ENCODE data around the gene PDE6D. TPM values are rescaled to one million over a fixed set of nuclear protein-coding genes. Genes with fewer than 3 reads are reported as not detected.

Gene PDE6D
- total RNA-seq, 2 experiments from 2014 or later = 5.9 to 7.0 TPM

DNA sequence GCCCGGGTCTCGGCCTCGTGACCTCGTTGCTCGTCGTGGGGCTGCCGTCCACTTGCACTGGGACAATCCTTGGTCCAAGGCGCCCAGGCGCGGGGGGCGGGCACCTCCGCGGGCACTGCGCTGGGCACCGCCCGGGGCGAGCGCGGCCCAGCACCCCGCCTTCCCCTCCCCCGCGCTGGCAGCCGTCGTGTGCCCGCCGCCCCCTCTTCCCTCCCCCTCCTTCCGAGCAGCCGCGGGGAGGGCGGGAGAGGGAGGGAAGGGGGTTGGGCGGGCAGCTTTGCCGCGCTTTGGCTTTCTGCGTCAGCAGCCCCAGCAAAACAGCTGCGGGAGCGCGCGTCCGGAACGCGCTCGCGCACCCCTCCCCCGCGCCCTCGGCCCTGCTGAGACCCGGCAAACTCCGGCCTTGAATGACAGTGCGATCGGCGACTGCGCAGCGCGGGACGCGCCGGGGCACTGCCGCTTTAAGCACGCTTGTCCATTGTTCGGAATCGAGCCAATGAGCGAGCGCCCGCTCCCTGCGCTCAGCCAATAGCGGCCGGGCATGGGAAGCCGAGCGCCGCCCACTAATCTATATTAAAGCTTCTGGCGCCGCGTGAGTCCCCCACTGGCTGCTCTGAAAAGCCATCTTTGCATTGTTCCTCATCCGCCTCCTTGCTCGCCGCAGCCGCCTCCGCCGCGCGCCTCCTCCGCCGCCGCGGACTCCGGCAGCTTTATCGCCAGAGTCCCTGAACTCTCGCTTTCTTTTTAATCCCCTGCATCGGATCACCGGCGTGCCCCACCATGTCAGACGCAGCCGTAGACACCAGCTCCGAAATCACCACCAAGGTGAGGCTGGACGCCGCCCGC is 72.9 kb downstream of the PDE6D start, which contains the start of gene PTMA:
PTMA (plus strand) TSS at position 599 of the 846 bp plus-strand sequence; CDS start at position 781, 182 bp downstream.
- peak within 1 kb of the TSS; percentile 97 for H3K4me3 ChIP-seq (ENCODE audit: low read length)
- POLR2A ChIA-PET = interaction anchor here (0.6 to 8.7 kb wide), 27 partner anchors 8 to 937 kb away, joined by 3 to 245 read pairs (median 5); partner anchors contain the start of gene NCL
- Mint-ChIP-seq H3K4me3 (peak within 1 kb of the TSS; percentile 100), H3K9me3 (no peaks in the 10 kb centered on the region), H3K4me1 (ENCODE audit: low read depth) (peaks cover 50% of the 10 kb centered on the region), H3K36me3 (ENCODE audit: low read depth) (peaks cover 61% of the 10 kb centered on the region), H3K27me3 (peaks cover 9% of the 10 kb centered on the region), H3K27ac (peak within 1 kb of the TSS; percentile 100)
- H3K36me3 ChIP-seq (ENCODE audit: insufficient read depth, low read length) = peaks cover 19% of the 10 kb centered on the region
- no peaks in the 10 kb centered on the region for H3K27me3 ChIP-seq (ENCODE audit: control insufficient read depth in 1 of 2, insufficient read depth in 2 of 2, low read length in 2 of 2)
- H3K9me3 ChIP-seq (ENCODE audit: control insufficient read depth in 1 of 2, insufficient read depth in 1 of 2, low read length in 2 of 2) = no peaks in the 10 kb centered on the region
- DNase-seq = peak; percentile 99 to 100 (median 100)
- CTCF ChIA-PET = interaction anchor here (0.8 to 2.4 kb wide), 7 partner anchors 16 to 104 kb away, joined by 3 to 19 read pairs (median 3); no protein-coding TSS in a partner anchor
- intact Hi-C loops (cut with DNase I, micrococcal nuclease) = loop anchor here (1.0 to 5.0 kb wide), 2 partner anchors 46 to 246 kb away; partner anchors contain the start of gene NCL (in 1 of the 2)
- H3K27ac ChIP-seq (ENCODE audit: low read depth in 1 of 2, low read length in 2 of 2) = peak within 1 kb of the TSS; percentile 98 to 100
- H3K4me1 ChIP-seq (ENCODE audit: insufficient read depth, low read length) = peaks cover 47% of the 10 kb centered on the region
- peak; percentile 65 for ATAC-seq (ENCODE audit: poor library complexity)
- TF ChIP-seq, protein P1, sequence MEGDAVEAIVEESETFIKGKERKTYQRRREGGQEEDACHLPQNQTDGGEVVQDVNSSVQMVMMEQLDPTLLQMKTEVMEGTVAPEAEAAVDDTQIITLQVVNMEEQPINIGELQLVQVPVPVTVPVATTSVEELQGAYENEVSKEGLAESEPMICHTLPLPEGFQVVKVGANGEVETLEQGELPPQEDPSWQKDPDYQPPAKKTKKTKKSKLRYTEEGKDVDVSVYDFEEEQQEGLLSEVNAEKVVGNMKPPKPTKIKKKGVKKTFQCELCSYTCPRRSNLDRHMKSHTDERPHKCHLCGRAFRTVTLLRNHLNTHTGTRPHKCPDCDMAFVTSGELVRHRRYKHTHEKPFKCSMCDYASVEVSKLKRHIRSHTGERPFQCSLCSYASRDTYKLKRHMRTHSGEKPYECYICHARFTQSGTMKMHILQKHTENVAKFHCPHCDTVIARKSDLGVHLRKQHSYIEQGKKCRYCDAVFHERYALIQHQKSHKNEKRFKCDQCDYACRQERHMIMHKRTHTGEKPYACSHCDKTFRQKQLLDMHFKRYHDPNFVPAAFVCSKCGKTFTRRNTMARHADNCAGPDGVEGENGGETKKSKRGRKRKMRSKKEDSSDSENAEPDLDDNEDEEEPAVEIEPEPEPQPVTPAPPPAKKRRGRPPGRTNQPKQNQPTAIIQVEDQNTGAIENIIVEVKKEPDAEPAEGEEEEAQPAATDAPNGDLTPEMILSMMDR (IDR thresholded peaks at IDR 0.05) = no peak

DNA sequence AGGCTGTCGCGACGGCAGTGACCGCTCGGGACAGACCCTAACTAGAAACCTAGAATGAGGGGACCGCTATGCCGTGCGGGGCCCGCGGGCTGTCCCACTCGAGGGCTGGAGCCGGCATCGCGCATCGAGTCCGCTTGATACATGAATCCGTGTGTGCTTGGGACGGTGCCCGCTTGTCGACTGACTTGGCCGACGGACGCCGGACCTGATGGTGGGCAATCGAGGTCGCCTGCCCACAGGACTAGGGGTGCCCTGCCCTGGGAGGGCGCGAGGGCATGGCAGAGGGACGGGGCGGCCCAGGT is 73.5 kb downstream of the PDE6D start:
- peak overlapping the region; percentile 82 for H3K4me3 ChIP-seq (ENCODE audit: low read length)
- Mint-ChIP-seq H3K27ac (peak overlapping the region; percentile 100), H3K36me3 (ENCODE audit: low read depth) (peaks cover 58% of the 10 kb centered on the region), H3K4me3 (peak overlapping the region; percentile 98), H3K27me3 (peaks cover 9% of the 10 kb centered on the region), H3K4me1 (ENCODE audit: low read depth) (peaks cover 47% of the 10 kb centered on the region), H3K9me3 (no peaks in the 10 kb centered on the region)
- H3K9me3 ChIP-seq (ENCODE audit: control insufficient read depth in 1 of 2, insufficient read depth in 1 of 2, low read length in 2 of 2) = no peaks in the 10 kb centered on the region
- H3K36me3 ChIP-seq (ENCODE audit: insufficient read depth, low read length) = peaks cover 18% of the 10 kb centered on the region
- DNase-seq (peak in 9 of 14 experiments; percentile 45 to 75 (median 51)), ATAC-seq (ENCODE audit: poor library complexity) (peak; percentile 0)
- peak overlapping the region; percentile 98 to 100 for H3K27ac ChIP-seq (ENCODE audit: low read depth in 1 of 2, low read length in 2 of 2)
- POLR2A ChIA-PET = interaction anchor here (0.6 to 8.7 kb wide), 22 partner anchors 9 to 937 kb away, joined by 3 to 245 read pairs (median 6); partner anchors contain the start of gene NCL
- no peaks in the 10 kb centered on the region for H3K27me3 ChIP-seq (ENCODE audit: control insufficient read depth in 1 of 2, insufficient read depth in 2 of 2, low read length in 2 of 2)
- intact Hi-C loops (cut with DNase I, micrococcal nuclease) = loop anchor here in 1 of 2 experiments (5.0 kb wide), 1 partner anchor 245 kb away; the partner anchor contains the start of gene NCL
- CTCF ChIA-PET = interaction anchor here (0.7 to 5.8 kb wide), 19 partner anchors 7 to 244 kb away, joined by 3 to 38 read pairs (median 6); partner anchors contain the start of genes COPS7B and NCL
- TF ChIP-seq, protein P1 (IDR thresholded peaks at IDR 0.05) = no peak
- H3K4me1 ChIP-seq (ENCODE audit: insufficient read depth, low read length) = peaks cover 46% of the 10 kb centered on the region
